SHP77 treated with DMSO at 0.1 percent for 48 hours (cell line): ENCODE measurements around the gene PLEKHM3.
A peak's percentile ranks its signal among the peaks of the same experiment; 100 is the strongest.

Experiments
- DNase-seq: peaks from one replicate; lab custom pipeline; 2025; lab: John Stamatoyannopoulos, UW

The PLEKHM3 gene

DNA sequence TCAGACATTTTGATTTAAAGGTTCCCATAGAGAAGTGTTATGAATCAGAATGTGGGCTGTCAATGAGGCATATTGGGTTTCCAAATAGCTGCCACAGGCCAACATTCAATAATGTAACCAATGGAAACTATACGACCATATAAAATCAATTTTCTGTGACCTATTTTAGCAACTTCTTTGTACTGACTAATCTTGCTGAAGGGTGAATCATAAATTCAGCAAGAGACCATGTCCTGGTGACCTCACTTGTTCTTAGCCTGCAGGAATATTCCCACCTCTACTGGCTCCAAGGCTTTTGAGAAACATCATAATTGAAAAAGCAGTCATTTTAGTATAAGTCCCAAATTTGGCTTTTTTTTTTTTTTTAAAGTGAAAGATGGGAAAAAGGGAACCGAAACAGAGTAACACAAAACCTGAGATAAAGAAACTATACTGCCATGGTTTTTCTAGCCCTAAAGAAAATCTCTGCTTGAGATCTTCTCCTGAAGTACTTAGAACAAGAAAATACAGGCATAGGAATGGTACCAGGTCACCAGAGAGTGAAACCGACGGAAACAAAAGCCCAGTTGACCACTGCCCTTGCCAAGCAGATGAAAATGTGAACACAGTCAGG lies 32.1 kb downstream of the PLEKHM3 start:
- no peak for DNase-seq

DNA sequence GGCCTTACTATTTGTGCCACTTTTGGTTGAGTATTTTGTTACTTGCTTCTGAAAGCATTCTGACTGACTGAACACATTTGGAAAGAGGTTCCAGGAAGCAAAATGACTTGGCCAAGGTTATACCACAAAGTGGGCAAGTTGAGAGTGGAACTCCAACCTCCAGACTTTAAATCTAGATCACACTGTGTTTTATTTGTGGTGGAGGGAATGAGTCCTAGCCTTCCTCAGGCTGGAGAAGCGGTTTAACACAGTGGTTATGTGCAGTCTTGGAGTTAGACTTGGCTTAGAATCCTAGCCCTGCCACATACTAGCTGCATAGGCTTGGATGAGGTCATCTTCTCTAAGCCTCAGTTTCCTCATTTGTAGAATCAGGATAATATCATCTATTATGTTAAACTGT lies 33.4 kb downstream of the PLEKHM3 start:
- no peak for DNase-seq

DNA sequence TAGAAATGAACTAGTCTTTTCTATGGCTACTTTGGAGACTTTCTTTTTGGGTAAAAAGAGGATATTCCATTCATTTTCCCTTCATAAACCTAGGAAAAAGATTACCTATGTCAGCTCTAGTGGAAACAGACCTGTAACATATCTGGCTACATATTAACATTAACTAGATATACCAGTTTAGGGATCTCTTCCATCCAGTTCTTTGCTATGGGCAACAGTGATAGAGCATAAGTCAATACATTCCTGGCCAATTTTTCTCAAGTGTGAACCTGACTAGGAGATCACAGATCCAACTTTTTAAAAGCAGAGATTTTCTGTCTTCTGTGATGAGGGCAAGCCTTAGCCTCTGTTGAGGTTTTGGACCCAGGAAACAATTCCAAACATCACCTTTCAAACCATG lies 34.5 kb downstream of the PLEKHM3 start:
- no peak for DNase-seq

DNA sequence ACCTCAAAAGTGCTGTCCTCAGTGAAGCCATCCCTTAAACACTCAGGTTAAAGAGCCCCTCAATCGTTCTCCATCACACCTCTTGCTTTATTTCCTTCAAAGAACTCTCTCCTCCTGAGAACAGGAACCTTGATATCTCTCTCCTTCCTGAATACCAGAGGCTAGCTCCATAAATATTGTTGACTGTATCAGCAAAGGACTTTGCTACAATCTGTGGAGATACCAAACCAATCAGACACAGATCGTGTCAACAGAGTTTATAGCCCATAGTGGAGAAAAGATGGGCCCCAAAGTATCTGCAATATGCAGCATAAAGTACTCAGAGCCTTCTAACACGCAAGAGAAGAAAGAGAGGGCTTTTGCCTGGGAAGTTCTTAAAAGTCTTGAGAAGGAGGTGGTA lies 36.4 kb downstream of the PLEKHM3 start:
- no peak for DNase-seq

DNA sequence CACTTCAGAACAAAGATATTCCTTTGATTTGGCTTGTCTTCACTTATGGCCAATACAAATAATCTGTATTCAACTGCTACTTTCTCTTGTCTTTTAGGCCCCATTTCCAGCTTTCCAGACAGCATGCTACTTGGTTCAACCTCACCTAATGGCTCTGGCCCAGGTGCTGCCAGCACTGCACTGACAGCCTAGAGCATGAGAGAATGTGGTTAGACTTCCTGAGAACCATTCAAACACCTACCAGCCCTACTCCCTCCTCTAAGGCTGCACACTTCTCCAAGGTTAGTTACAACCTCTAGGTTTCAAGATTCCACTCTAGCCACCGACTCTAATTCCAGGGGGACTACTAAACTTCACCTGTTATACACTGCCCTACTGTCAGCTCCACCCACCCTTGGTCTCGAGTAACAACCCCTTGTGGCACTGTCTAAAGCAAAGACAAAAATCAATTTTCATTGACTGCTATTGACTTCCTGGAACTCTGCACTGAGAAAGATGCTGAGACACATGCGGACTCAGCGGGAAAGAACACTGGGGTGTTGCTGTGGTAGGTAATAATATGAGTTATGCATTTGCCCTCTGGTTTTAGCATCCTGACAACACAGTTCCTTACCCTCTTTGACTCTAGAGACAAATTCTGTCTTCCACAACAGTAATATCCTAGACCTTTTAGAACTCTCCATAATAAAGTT lies 38.2 kb downstream of the PLEKHM3 start:
- DNase-seq = no peak

DNA sequence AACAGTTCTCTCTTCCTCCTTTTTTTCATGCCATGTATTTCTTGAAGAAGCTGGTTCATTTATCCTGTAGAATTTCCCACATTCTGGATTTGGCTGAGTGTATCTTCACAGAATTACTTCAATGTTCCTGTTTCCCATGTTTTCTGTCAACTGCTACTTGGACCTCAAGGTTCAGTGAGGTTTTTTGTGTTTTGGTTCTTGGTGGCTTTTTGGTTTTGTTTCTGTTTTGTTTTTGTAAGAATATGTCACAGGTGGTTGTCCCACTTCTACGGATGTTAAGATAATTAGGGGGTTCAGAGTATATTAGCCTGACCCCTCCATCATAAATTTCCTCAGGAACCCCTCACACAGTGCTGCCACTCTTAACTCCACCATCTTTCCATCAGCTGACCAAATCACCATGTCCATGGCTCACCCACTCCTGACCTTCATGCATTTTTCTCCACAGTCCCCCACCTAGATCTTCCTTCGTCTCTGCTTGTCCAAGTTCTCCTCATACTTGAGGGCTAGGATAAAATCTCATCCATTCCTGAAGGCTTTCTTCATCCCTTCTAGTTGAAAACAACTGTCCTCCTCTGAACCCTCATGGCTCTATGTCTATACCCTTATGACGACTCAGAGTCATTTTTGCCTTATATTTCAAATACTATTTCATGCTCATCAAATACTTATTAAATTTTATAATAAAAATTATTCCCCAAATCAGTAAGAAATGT lies 40.4 kb downstream of the PLEKHM3 start:
- no peak for DNase-seq

DNA sequence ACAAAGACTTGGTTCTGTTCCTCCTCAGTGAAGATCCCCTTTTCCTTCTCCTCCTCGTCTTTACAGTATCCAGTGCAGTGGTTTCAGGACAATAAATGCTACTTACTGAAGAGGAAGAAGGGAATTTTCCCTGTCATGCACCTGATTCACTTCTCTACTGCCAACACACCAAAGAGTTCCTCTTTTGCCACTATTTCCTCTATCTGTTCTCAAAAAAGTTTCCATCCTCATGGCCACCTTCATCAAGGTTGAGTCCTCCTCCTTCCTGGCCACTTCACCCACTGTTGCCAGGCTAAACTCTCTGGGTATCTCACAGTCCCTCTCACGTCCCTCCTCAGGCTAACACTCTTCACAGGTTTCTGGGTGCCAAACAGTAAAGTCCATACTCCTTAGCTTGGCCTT lies 41.7 kb downstream of the PLEKHM3 start:
- DNase-seq = no peak

DNA sequence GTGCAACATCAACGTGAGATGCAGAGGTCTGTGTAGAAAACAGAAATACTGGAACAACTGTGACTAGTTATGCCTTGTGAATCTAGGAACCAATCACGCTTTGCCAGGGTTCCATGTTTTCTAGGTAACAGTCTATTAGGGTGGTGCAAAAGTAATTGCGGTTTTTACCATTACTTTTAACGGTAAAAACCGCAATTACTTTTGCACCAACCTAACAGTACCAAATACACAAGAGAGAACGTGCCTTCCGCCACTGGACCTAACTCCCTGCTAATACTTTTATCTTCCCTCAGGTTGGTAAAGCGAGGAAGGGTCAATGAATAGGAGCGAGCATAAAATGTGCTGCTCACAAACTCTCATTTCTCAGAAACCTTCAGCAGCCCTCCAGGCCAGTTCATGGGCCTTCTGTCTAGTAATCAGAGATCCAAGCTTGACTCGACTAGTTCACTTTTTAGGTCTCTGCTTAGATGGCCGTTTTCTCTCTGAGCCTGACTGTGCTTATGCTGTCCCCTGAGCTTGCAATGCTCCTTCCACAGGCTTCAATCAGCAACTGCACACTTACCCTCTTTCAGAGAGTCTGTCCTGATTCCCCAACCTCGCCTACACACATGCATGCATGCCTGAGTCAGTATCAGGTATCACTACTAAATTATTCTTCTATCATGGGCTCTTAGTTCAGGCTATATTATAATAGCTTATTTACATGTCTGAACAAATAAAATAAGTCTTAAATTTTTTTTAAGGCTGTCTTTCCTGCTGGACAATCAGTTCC lies 47.0 kb downstream of the PLEKHM3 start:
- DNase-seq = no peak

DNA sequence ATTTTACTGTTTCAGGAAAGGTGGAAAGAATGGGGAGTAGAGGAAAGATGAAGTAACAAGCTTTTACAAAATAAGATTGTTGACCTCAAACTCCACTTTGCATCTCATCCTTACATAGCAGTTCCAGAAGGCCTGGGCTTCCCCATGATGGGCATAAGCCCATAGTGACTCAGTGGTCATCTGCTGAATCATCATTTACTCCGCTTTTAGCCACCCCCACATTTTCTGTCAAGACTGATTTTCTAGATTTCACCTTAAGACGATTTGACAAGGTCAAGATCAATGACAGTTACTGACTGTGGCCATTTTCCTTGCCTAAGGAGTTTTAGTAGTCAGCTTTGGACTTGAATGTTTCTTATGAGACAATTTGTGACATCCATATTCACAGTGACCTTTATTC lies 49.4 kb downstream of the PLEKHM3 start:
- DNase-seq = no peak

DNA sequence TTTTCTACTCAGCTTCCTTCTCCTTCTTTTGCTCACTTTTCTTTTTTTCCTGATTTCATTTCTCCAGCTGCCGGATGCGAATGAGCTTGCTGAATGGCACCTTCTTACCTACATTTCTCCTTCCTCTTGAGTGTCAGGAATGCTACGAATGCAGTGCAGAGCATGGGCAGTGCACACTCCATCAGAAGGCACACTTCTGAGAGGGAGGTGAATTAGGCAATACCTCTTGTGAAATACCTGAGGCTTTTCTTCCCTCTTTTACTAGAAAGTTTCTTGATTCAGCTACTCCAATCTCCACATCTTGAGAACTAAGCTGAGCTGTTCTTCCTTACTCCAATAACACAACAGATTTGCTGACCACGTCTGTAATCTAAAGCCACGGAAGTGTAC lies 51.1 kb downstream of the PLEKHM3 start:
- no peak for DNase-seq

DNA sequence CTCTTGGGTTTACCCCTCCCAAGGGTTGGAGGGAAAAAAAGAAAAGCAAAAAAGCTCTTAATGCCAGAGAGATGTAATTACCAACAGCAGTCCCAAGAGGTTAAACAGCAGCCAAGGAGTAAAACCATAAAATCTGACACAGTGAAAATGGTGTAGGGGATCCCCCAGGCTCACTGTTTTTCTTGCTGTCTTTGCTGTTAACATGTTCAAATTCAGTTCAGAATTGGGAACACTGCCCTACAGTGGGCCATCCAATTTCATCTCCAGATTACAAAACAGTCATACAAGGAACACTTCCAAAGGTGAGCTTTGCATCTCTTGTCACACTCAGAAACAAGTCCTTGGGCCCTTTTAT lies 54.5 kb downstream of the PLEKHM3 start:
- DNase-seq = no peak

DNA sequence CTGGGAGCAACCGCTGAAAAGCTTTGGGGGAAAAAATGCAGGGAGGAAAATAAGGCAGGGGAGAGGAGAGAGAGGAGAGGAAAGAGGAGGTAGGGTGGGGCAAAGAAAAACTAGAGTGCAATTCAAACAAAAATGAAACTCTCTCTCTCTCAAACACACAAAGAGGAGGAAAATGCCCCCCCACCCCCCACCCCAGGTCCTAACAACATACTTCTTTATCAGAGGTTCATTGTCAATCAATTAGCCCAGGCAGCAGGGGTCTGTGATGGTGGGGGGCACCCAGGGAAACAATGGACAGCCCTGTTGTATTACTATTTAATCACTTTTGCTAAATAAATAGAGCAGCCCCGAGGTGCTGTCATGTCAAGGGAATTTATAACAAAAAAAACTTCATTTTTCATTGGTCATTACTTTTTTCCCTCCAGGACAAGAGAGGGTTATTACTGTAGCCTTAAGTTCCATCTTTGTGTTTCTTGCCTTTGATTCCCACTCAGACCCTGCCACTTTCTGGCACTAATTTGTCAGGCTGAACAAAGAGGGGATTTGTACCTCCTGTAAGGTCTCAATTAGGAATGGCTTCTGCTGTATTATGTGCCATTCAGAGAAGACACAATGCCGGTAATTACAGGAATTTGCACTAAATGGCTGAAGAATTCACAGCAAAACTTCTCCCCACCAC lies 55.0 kb downstream of the PLEKHM3 start:
- no peak for DNase-seq

DNA sequence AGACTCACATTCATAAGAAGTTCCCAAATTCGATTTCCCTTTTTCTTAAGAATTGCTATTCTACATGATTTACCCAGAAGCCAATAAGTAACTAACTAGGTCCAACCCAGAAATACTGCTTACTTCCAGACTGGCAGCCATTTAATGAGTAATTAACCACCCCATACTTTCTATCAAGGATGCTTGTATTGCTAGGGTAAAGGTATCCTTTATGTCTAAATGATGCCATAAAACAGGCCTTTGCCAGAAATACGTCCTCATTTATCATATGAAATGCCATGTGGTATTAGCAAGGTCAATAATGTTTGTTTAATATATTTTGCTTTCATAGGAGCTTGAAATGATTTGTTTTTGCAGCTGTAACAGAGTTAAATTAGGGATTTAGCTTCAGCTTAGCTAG lies 56.1 kb downstream of the PLEKHM3 start:
- DNase-seq = peak; percentile 55

DNA sequence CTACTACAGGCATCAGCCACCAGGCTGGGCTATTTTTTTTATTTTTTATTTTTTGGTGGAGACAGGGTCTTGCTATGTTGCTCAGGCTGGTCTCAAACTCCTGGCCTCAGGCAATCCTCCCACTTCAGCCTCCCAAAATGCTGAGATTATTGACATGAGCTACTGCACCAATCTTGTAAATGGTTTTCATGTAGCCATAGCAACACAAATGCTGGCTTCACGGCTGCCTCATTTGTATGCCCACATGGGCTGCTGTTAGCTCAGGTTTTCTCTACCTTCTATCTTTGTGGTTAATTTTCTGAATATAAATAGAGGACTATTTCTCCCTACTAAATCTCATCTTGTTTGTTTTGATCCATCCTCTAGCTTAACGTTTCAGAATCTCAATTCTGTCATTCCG lies 58.2 kb downstream of the PLEKHM3 start:
- no peak for DNase-seq

DNA sequence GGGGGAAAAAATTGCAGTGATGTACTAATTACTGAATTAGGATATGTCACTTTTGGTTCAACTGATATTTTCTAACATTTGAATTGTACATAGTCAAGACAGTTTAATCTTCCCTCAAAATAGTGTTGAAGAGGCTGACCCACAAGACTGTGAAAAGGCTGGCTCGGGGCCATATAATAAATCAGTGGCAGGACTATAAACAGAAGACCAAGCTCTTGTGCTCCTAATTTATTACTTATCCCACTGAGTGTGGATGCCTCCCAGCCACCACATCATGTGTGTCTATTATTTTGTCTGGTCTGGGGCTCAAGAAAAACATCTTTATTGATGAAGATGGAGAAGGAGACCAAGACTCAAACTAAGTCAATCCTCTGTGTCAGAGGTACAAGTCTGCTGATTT lies 64.4 kb downstream of the PLEKHM3 start:
- DNase-seq = no peak

DNA sequence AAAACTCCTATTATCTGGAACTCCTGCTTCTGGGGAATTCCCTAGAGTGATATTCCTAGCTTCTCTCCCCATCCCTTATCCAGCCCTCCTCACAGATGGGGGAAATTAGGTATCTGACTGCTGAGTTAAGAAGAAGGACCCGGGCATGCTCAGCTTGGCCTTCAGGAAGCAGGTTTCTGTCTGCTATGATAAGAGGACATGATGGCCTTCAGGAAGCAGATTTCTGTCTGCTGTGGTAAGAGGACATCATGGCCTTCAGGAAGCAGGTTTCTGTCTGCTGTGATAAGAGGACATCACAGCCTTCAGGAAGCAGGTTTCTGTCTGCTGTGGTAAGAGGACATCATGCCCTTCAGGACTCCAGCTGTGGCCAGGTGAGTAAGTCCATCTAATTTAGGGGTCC lies 65.2 kb downstream of the PLEKHM3 start:
- DNase-seq = no peak

DNA sequence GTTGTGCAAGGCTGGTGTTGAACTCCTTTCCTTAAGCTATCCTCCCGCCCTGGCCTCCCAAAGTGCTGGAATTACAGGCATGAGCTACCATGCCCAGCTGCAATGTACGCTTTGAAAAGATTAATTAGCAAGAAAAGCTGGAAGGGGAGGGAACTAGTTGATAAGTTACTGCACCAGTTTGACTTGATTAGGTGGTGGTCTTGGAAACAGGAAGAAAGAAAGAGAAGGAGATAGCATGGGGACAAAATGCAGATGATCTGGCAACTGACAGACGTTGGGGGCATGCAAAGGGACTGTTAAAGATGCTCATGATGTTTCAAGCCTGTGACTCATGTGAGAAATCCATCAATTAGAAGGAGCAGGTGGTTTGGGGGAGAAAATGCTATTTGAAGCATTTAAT lies 68.6 kb downstream of the PLEKHM3 start:
- no peak for DNase-seq

DNA sequence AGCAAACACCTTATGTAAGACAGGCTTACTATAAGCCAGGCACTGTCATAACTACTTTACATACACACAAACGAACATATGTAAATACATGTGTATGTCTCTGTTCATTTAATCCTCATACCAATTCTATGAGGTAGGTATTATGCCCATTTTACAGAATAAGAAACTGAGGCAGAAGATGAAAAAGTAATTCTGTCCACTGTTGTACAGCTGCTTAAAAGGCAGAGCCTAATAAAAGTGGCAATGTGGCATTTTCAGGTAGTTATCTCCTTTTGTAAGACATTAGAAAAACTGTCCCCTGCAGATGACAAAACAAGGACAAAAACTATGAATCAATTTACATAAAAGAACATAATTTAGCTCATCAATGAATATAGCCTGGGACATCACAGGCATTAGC lies 69.9 kb downstream of the PLEKHM3 start:
- no peak for DNase-seq

DNA sequence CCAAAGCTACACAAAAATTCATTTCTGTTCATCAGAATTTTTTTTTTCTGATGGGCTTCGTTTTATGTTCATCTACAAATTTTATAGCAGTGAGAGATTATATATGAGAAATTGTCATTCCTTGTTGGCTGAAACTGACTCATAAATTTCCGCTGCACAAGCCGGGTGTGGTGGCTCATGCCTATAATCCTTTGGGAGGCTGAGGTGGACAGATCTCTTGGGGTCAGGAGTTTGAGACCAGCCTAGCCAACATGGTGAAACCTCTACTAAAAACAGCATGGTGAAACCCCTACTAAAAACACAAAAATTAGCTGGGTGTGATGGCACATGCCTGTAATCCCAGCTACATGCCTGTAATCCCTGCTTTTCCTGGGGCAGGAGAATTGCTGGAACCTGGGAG lies 72.0 kb downstream of the PLEKHM3 start:
- no peak for DNase-seq

DNA sequence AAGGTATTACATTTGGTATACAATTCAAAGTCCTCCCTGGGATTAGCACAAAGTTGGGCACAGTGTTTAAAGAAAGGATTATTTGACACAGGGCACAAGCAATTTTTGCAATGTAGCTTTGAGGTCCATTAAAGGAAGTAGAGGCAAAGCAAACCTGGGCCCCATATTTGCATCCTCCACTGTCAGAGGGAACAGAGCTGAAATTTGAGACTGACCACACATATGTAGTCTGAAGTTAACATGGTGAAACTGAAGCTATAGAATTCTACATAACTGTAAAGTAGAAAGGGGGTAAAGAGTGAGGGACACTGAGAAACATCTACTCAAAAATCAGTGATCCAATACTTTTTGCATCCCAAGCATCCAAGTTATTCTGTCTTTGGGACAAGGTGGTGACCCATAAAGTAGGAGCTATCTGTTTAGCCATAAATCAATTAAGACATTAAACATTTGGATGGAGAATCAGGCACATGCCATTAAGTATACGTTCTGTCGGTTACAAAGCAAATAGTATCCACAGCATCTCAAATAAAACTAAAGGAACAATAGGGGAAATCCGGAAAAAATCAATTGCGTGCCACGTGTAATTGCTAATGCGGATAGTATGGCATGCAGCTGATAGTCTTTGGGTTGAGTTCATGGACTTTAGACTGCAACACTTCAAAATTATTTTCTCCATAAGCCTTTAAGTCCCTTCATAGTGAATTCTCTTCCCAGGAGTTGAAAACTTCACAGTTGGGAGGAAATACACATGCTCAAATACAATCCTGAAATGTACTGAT lies 72.6 kb downstream of the PLEKHM3 start:
- no peak for DNase-seq

DNA sequence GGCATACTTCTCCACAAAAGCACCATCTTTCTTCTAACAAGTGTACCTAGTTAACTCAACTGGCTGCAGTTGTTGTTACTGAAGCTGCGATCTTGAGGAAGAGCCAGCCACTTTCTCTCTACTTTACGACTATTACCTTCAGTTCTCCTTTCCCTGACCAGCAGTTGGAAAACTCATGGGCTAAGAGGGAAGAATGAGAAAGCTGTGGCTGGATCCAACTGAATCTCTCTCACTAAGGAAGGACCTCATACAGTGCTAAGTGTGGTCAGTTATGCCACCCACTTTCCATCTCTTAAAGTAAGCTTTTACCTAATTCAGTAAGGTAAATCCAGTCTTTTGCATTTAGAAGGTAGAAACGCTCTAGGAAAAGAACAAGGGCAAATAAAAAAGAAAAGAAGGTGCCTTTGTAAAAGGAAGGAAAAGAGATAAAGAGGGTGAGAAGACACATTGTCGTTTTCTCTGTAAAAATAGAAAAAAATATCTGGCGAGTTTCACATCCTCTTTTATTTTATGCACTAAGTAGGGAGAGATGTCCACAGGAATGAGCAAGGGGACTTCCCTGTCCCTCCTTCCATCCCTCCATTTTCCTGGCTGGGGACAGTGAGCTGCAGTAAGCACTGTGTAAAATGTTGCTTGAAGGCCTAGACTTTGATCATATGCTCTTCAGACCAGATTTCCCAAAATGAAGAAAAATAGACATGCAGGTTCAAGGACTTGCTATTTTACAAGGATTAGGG lies 73.4 kb downstream of the PLEKHM3 start:
- DNase-seq = no peak
